Measurements from ENCODE around the gene ST3GAL2. TPM values are rescaled to one million over a fixed set of nuclear protein-coding genes. Genes with fewer than 3 reads are reported as not detected.

Gene ST3GAL2
- total and polyA plus RNA-seq, 2 donors from 2014 or later, result 10.6 to 28.6 TPM

DNA sequence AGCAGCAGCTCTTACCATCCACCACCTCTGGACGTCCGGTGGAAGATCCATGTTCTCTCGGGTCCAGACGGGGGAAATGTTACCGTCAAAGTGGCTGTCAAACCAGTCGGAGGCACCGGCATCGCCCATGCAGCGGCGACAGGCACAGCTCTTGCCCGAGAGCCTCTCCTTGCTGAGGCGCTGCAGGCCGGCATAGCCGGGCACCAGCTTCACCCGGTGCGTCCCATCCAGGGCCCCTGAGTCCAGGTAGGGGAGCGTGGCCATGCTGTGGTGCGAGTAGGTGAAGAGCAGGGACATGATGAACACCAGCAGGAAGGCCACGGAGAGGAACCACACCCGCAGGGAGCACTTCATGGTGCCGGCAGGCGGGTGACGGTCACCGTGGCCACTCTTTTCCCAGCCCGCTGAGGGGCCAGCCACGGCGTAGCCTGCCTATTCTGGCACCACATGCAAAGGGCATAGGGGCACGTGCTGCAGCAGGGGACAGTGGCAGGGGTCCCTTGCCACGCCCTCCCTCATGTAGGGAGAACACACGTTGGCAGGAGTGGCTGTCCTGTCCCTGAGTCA is 40.6 kb downstream of the ST3GAL2 start:
- no peak overlapping the region for H3K4me3 ChIP-seq (ENCODE audit: low read length in 3 of 3)
- H3K36me3 ChIP-seq (ENCODE audit: control insufficient read depth in 2 of 3, insufficient read depth in 3 of 3, low read length in 3 of 3), result peaks cover 0 to 9% (median 0%) of the 10 kb centered on the region in 3 donors
- H3K4me1 ChIP-seq (ENCODE audit: control insufficient read depth in 2 of 3, insufficient read depth in 2 of 3, low read depth in 1 of 3, low read length in 3 of 3), result no peaks in the 10 kb centered on the region
- no peaks in the 10 kb centered on the region for H3K27me3 ChIP-seq (ENCODE audit: control insufficient read depth, insufficient read depth, low read length)
- DNase-seq (no peak), FAIRE-seq (no peak)
- H3K9me3 ChIP-seq (ENCODE audit: control insufficient read depth in 2 of 3, insufficient read depth in 1 of 3, low read length in 3 of 3), result no peaks in the 10 kb centered on the region
- no peak overlapping the region for H3K27ac ChIP-seq (ENCODE audit: low read depth in 2 of 2, low read length in 2 of 2)
- intact Hi-C loops (cut with DNase I), result no loop called here
- TF ChIP-seq, protein P1, sequence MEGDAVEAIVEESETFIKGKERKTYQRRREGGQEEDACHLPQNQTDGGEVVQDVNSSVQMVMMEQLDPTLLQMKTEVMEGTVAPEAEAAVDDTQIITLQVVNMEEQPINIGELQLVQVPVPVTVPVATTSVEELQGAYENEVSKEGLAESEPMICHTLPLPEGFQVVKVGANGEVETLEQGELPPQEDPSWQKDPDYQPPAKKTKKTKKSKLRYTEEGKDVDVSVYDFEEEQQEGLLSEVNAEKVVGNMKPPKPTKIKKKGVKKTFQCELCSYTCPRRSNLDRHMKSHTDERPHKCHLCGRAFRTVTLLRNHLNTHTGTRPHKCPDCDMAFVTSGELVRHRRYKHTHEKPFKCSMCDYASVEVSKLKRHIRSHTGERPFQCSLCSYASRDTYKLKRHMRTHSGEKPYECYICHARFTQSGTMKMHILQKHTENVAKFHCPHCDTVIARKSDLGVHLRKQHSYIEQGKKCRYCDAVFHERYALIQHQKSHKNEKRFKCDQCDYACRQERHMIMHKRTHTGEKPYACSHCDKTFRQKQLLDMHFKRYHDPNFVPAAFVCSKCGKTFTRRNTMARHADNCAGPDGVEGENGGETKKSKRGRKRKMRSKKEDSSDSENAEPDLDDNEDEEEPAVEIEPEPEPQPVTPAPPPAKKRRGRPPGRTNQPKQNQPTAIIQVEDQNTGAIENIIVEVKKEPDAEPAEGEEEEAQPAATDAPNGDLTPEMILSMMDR (IDR thresholded peaks at IDR 0.05; ENCODE audit: borderline replicate concordance, extremely low read depth, insufficient read depth), result no peak
- H3K9ac ChIP-seq (ENCODE audit: low read length in 3 of 3), result no peak overlapping the region

DNA sequence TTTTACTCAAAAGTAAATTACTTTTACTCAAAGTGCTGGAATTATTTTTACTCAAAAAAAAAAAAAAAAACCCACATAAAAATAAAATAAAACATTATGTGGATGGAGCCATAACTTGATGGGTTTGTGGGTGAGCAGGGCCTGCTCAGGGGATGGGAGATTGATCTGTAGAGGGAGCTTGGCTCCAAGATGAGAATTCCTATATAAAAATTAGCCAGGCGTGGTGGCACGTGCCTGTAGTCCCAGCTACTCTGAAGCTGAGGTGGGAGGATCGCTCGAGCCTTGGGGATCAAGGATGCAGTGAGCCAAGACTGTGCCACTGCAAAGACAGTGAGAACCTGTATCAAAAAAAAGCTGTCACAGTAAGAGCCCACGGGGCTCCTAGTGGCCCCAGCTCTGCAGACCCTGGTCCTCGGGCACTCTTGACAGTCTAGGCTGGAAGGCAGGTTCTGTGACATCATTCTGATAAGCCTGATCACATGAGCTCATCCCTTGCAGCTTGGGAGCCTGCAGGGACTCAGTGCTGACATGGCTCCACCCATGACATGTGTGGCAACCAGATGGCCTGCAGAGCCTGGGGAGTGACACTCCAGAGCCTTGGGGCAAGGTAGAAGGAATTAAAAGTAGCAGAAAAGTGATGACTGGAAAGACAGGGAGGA is 42.5 kb downstream of the ST3GAL2 start:
- intact Hi-C loops (cut with DNase I), result no loop called here
- peaks cover 0 to 6% (median 0%) of the 10 kb centered on the region in 3 donors for H3K4me1 ChIP-seq (ENCODE audit: control insufficient read depth in 2 of 3, insufficient read depth in 2 of 3, low read depth in 1 of 3, low read length in 3 of 3)
- no peak for FAIRE-seq
- peak in 3 of 5 donors; percentile 42 to 61 (median 61) for DNase-seq
- no peak overlapping the region for H3K27ac ChIP-seq (ENCODE audit: low read depth in 2 of 2, low read length in 2 of 2)
- no peaks in the 10 kb centered on the region for H3K27me3 ChIP-seq (ENCODE audit: control insufficient read depth, insufficient read depth, low read length)
- no peak overlapping the region for H3K9ac ChIP-seq (ENCODE audit: low read length in 3 of 3)
- H3K4me3 ChIP-seq (ENCODE audit: low read length in 3 of 3), result no peak overlapping the region
- TF ChIP-seq, protein P1 (IDR thresholded peaks at IDR 0.05; ENCODE audit: borderline replicate concordance, extremely low read depth, insufficient read depth), result no peak
- H3K9me3 ChIP-seq (ENCODE audit: control insufficient read depth in 2 of 3, insufficient read depth in 1 of 3, low read length in 3 of 3), result no peaks in the 10 kb centered on the region
- H3K36me3 ChIP-seq (ENCODE audit: control insufficient read depth in 2 of 3, insufficient read depth in 3 of 3, low read length in 3 of 3), result peaks cover 0 to 9% (median 0%) of the 10 kb centered on the region in 3 donors

DNA sequence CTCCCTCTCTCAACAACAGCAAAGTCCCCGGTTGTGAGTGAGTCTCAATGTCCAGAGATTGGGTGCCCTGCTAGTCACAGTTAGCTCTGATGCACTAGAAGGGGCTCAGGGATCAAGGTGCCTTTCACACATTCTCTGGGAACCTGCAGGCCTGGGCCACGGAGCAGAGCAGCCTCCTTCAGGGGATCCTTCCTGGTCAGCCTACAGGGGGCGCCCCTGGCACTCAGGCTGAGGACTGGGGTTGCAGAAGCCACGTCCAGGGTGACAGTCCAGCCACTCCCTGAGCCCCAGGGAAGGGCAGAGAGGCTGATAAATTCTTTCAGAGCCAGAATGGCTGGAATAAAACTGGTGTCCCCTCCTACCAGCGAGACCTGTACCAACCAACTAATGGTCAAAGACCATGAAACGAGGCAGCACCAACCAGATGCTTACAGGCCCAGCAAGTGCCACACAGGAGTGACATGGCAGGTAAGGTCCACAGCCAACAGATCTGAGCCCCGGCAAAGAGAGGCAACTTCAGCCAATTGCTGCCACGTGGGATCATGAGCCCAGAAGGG is 43.5 kb downstream of the ST3GAL2 start:
- intact Hi-C loops (cut with DNase I), result no loop called here
- no peak overlapping the region for H3K27ac ChIP-seq (ENCODE audit: low read depth in 2 of 2, low read length in 2 of 2)
- H3K9ac ChIP-seq (ENCODE audit: low read length in 3 of 3), result no peak overlapping the region
- peaks cover 0 to 9% (median 0%) of the 10 kb centered on the region in 3 donors for H3K36me3 ChIP-seq (ENCODE audit: control insufficient read depth in 2 of 3, insufficient read depth in 3 of 3, low read length in 3 of 3)
- DNase-seq (peak in 2 of 5 donors; percentile 49 to 62), FAIRE-seq (no peak)
- H3K4me3 ChIP-seq (ENCODE audit: low read length in 3 of 3), result no peak overlapping the region
- peaks cover 0 to 12% (median 0%) of the 10 kb centered on the region in 3 donors for H3K4me1 ChIP-seq (ENCODE audit: control insufficient read depth in 2 of 3, insufficient read depth in 2 of 3, low read depth in 1 of 3, low read length in 3 of 3)
- H3K9me3 ChIP-seq (ENCODE audit: control insufficient read depth in 2 of 3, insufficient read depth in 1 of 3, low read length in 3 of 3), result no peaks in the 10 kb centered on the region
- TF ChIP-seq, protein P1 (IDR thresholded peaks at IDR 0.05; ENCODE audit: borderline replicate concordance, extremely low read depth, insufficient read depth), result peak; percentile 55
- no peaks in the 10 kb centered on the region for H3K27me3 ChIP-seq (ENCODE audit: control insufficient read depth, insufficient read depth, low read length)
